Myometrial cell (primary cell): Measurements from ENCODE around the gene FBXW8. TPM values are rescaled to one million over a fixed set of nuclear protein-coding genes. Genes with fewer than 3 reads are reported as not detected.

Source experiments
- total RNA-seq: library from RNA; depleted of rRNA; stranded (reverse); fragments of >200 nt; gene quantifications from 2 replicates; pipeline ENCODE4 v1.2.3, GENCODE V29; 2015

Gene FBXW8, protein sequence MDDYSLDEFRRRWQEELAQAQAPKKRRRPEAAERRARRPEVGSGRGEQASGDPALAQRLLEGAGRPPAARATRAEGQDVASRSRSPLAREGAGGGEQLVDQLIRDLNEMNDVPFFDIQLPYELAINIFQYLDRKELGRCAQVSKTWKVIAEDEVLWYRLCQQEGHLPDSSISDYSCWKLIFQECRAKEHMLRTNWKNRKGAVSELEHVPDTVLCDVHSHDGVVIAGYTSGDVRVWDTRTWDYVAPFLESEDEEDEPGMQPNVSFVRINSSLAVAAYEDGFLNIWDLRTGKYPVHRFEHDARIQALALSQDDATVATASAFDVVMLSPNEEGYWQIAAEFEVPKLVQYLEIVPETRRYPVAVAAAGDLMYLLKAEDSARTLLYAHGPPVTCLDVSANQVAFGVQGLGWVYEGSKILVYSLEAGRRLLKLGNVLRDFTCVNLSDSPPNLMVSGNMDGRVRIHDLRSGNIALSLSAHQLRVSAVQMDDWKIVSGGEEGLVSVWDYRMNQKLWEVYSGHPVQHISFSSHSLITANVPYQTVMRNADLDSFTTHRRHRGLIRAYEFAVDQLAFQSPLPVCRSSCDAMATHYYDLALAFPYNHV
- 21.6 and 21.9 TPM in 2 replicates for total RNA-seq

GRCh38 chr12:116910645-116911451 lies at the start of gene FBXW8:
FBXW8 (plus strand) TSS chr12:116910950; CDS start chr12:116911038, 88 bp downstream.

GRCh38 chr12:116881325-116881876 lies 29.3 kb upstream of the FBXW8 start, which contains the start of gene HRK:
HRK (minus strand) TSS chr12:116881441; CDS start chr12:116881307, 134 bp downstream.

Other genes with a start within 250 kb of the FBXW8 start
- gene SPRING1, start 172.9 kb upstream of the FBXW8 start, total RNA-seq, result 21.0 and 24.8 TPM in 2 replicates
- gene RNFT2, start 172.6 kb upstream of the FBXW8 start, total RNA-seq, result 6.6 TPM in 2 replicates
- not detected in 2 replicates for gene HRK, start 29.5 kb upstream of the FBXW8 start, total RNA-seq
- not detected in 2 replicates for gene TESC, start 188.5 kb downstream of the FBXW8 start, total RNA-seq